Suprapubic skin (tissue), 3 donors: Measurements from ENCODE around the gene PLCE1.

Experiments
- CTCF ChIP-seq, 2 donors: fragments of 200-600 bp in 1 of 2; fragments of 450-650 bp in 1 of 2; sonication (generic) in 1 of 2; IDR thresholded peaks; one replicate each; pipeline ENCODE4 v1.5.1; 2016 to 2019; ENCODE audit warnings: antibody characterized with exemption in 2 of 2, mild to moderate bottlenecking in 1 of 2, moderate library complexity in 1 of 2
- EP300 ChIP-seq: sonication (generic); formaldehyde crosslinking; IDR thresholded peaks from one replicate; pipeline ENCODE4 v1.6.1; 2017; ENCODE audit warnings: antibody characterized with exemption
- POLR2A ChIP-seq, 2 donors: fragments of 450-650 bp; IDR thresholded peaks; one replicate each; pipeline ENCODE4 v1.6.1; 2017; ENCODE audit warnings: antibody characterized with exemption in 2 of 2, mild to moderate bottlenecking in 2 of 2, moderate library complexity in 2 of 2

GRCh38 chr10:93963434-93963833 is 30.3 kb upstream of the PLCE1 start:
- TF ChIP-seq POLR2A (IDR thresholded peaks at IDR 0.05) (no peak), CTCF (IDR thresholded peaks at IDR 0.05) (no peak), EP300 (no peak)
